BE2C (cell line): ENCODE measurements around the gene ANKS6.

Source experiments
- DNase-seq: peaks from one replicate; pipeline ENCODE4 v3.0.0-alpha.2; 2020
- H3K27me3 ChIP-seq: fragments of 250-450 bp; sonication (Bioruptor Pico); 2 replicates; pipeline ENCODE4 v1.5.1; 2020; ENCODE audit warnings: mild to moderate bottlenecking
- H3K36me3 ChIP-seq: fragments of 250-450 bp; sonication (Bioruptor Pico); 2 replicates; pipeline ENCODE4 v1.5.1; 2020; ENCODE audit warnings: mild to moderate bottlenecking
- H3K4me1 ChIP-seq: fragments of 250-450 bp; sonication (Bioruptor Pico); 2 replicates; pipeline ENCODE4 v1.5.1; 2020
- H3K4me3 ChIP-seq: 2 replicates; pipeline ENCODE4 v1.5.1; 2011; ENCODE audit warnings: low read depth, low read length
- H3K9me3 ChIP-seq: fragments of 250-450 bp; sonication (Bioruptor Pico); 2 replicates; pipeline ENCODE4 v1.5.1; 2020
- TF ChIP-seq, protein P1 (sequence below): IDR thresholded peaks from 2 replicates; pipeline ENCODE4 v1.5.1; 2012; ENCODE audit warnings: mild to moderate bottlenecking, low read depth, low read length

The ANKS6 gene

GRCh38 chr9:98793031-98793430 lies 3.3 kb downstream of the ANKS6 start:
- Histone ChIP-seq H3K27me3 (peaks cover 4% of the 10 kb centered on the region), H3K9me3 (peaks cover under 1% of the 10 kb centered on the region; the same call in 1 of the 2 replicates), H3K36me3 (peaks cover 4% of the 10 kb centered on the region; the same call in 1 of the 2 replicates), H3K4me1 (no peaks in the 10 kb centered on the region), H3K4me3 (no peak overlapping the region)
- DNase-seq, result no peak
- TF ChIP-seq, protein P1, sequence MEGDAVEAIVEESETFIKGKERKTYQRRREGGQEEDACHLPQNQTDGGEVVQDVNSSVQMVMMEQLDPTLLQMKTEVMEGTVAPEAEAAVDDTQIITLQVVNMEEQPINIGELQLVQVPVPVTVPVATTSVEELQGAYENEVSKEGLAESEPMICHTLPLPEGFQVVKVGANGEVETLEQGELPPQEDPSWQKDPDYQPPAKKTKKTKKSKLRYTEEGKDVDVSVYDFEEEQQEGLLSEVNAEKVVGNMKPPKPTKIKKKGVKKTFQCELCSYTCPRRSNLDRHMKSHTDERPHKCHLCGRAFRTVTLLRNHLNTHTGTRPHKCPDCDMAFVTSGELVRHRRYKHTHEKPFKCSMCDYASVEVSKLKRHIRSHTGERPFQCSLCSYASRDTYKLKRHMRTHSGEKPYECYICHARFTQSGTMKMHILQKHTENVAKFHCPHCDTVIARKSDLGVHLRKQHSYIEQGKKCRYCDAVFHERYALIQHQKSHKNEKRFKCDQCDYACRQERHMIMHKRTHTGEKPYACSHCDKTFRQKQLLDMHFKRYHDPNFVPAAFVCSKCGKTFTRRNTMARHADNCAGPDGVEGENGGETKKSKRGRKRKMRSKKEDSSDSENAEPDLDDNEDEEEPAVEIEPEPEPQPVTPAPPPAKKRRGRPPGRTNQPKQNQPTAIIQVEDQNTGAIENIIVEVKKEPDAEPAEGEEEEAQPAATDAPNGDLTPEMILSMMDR, result no peak

GRCh38 chr9:98791608-98792490 lies 4.5 kb downstream of the ANKS6 start:
- DNase-seq, result no peak
- Histone ChIP-seq H3K36me3 (peaks cover 4% of the 10 kb centered on the region; the same call in 1 of the 2 replicates), H3K9me3 (no peaks in the 10 kb centered on the region), H3K27me3 (peaks cover 4% of the 10 kb centered on the region), H3K4me1 (no peaks in the 10 kb centered on the region), H3K4me3 (no peak overlapping the region)
- TF ChIP-seq, protein P1, result no peak

DNA sequence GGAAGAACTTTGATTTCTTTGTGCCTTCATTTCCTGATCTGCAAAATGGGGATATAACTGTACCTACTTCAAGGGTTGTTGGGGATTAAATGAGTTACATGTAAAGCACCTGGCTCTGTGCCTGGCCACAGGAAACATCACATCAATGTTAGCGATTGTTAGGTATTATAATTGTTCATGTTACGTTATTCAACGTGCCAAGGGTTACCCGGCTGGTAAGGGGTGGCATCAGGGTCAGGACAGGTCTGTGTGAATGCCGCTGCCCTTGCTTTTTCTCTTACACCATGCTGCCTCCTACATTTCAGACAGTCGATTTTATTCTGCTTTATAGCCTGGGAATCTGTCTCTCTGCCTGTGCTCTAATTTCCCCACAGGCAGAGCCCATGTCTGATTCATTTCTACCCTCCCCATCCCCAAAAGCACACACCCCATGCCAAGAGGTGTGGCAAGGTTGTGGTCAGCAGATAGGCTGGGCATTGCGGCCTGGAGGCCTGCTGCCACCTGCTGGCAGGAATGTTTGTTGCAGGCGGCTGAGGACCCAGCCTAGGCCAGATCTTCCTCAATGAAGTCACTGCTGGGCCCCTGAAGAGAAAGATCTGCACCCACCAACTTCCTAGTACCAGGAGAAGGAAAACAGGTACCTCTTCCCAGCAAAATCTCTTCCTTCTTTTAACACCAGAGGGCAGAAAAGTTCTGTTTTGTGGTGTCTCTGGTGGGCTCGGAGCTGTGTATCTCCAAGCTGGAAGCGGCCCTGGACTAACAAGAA lies 5.3 kb downstream of the ANKS6 start:
- DNase-seq, result peak; percentile 58
- TF ChIP-seq, protein P1, result peak; percentile 98
- Histone ChIP-seq H3K4me3 (no peak overlapping the region), H3K27me3 (peaks cover 3% of the 10 kb centered on the region), H3K36me3 (peaks cover 4% of the 10 kb centered on the region; the same call in 1 of the 2 replicates), H3K4me1 (no peaks in the 10 kb centered on the region), H3K9me3 (no peaks in the 10 kb centered on the region)

DNA sequence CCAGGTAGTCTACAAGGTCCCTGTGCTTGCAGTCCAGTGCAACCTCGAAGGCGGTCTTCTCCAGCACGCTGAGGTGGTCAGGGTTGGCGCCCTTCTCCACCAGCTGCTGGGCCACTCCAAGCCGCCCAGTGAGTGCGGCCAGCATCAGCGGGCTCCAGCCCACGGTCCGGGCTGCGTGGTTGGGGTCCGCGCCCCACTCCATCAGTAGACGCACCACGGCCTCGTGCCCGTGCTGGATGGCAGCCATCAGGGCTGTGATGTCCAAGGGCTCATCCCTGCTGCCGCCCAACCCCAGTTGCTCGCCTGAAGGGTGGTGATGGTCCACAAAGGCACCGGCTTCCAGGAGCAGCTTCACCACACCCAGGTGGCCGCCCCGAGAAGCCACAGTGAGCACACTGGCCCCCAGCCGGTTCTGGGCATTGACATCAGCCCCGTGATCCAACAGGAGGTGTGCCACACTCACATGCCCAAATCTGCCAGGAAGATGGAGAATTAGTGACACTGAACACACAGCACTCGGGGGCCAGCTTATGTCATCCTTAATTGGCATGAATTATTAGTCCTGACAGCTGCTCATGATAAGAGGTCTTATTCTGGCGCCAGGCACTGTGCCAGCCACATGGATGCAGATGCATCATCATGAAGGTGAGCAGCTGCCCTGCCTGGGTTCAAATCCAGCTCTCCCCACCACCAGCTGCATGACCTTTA lies 6.1 kb downstream of the ANKS6 start:
- Histone ChIP-seq H3K9me3 (no peaks in the 10 kb centered on the region), H3K4me3 (no peak overlapping the region), H3K4me1 (no peaks in the 10 kb centered on the region), H3K27me3 (no peaks in the 10 kb centered on the region), H3K36me3 (peaks cover 4% of the 10 kb centered on the region; the same call in 1 of the 2 replicates)
- peak; percentile 41 for DNase-seq
- TF ChIP-seq, protein P1, result no peak

DNA sequence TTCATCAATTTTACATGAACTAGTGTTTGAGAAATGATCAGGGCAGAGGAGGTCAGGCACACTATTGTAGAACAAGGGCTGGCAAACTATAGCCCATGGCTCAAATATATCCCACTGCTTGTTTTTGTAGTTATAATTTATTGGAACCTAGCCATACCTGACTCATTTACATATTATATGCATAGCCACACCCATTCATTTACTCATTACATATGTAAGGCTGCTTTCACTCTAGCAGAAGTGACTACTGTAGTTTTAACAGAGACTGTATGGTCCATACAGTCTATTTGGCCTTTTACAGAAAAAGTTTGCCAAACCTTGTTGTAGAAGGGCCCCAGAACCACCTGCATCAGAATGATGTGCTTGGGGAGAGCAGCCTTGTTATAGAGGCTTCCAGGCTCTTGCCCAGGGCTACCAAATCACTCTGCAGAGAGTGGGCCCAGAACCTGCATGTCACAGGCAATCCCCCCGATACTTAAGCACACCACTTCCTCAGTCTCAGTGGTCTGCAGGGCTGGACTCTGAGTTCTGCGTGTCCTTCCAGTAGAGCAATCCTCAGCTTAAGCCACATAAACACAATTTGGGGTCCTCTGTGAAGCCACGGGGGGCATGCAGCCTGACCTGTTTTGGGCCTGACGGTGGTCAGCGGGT lies 6.7 kb downstream of the ANKS6 start:
- no peak for DNase-seq
- Histone ChIP-seq H3K9me3 (no peaks in the 10 kb centered on the region), H3K27me3 (no peaks in the 10 kb centered on the region), H3K36me3 (peaks cover 4% of the 10 kb centered on the region; the same call in 1 of the 2 replicates), H3K4me3 (no peak overlapping the region), H3K4me1 (no peaks in the 10 kb centered on the region)
- TF ChIP-seq, protein P1, result no peak
